ENCODE measurements around the gene NFKB2. TPM values are rescaled to one million over a fixed set of nuclear protein-coding genes. Genes with fewer than 3 reads are reported as not detected.
A peak's percentile ranks its signal among the peaks of the same experiment; 100 is the strongest.

NFKB2 gene
- 13.1 TPM for polyA plus RNA-seq (2012; ENCODE audit: insufficient read depth, insufficient read length, low read depth)

GRCh38 chr10:102395400-102396316 is at the start of gene NFKB2:
Gene NFKB2 (plus strand): TSS chr10:102395705. CDS start chr10:102395960, 255 bp downstream.
- peak; percentile 85 for DNase-seq
- peak within 1 kb of the TSS; percentile 68 for H3K4me3 ChIP-seq (ENCODE audit: low read depth, low read length)
- TF ChIP-seq CTCF (IDR thresholded peaks at IDR 0.05; ENCODE audit: low read depth, low read length) = no peak

GRCh38 chr10:102347236-102347828 is 48.2 kb upstream of the NFKB2 start:
- Histone ChIP-seq H3K9me3 (no peaks in the 10 kb centered on the region), H3K27me3 (no peaks in the 10 kb centered on the region), H3K4me1 (no peaks in the 10 kb centered on the region), H3K36me3 (peaks cover 22% of the 10 kb centered on the region), H3K4me3 (ENCODE audit: low read depth, low read length) (no peak overlapping the region)
- peak; percentile 69 for TF ChIP-seq CTCF (IDR thresholded peaks at IDR 0.05; ENCODE audit: low read depth, low read length)
- DNase-seq = peak; percentile 43

More at GRCh38 chr10:102395400-102396316, at the start of gene NFKB2:
- H3K27me3 ChIP-seq = no peaks in the 10 kb centered on the region
- H3K9me3 ChIP-seq = no peaks in the 10 kb centered on the region
- H3K4me1 ChIP-seq = no peaks in the 10 kb centered on the region
- H3K36me3 ChIP-seq = peaks cover 4% of the 10 kb centered on the region; the same call in 1 of the 2 replicates

- Histone ChIP-seq H3K36me3 (peaks cover 36% of the 10 kb centered on the region), H3K9me3 (no peaks in the 10 kb centered on the region), H3K4me1 (no peaks in the 10 kb centered on the region), H3K4me3 (ENCODE audit: low read depth, low read length) (no peak overlapping the region), H3K27me3 (no peaks in the 10 kb centered on the region)
- DNase-seq = peak; percentile 66
- peak; percentile 95 for TF ChIP-seq CTCF (IDR thresholded peaks at IDR 0.05; ENCODE audit: low read depth, low read length)
Measured at GRCh38 chr10:102352066-102352715, 43.3 kb upstream of the NFKB2 start.

- peaks cover 52% of the 10 kb centered on the region for H3K36me3 ChIP-seq
- no peaks in the 10 kb centered on the region for H3K9me3 ChIP-seq
- no peaks in the 10 kb centered on the region for H3K4me1 ChIP-seq
- no peaks in the 10 kb centered on the region for H3K27me3 ChIP-seq
- no peak overlapping the region for H3K4me3 ChIP-seq (ENCODE audit: low read depth, low read length)
- DNase-seq = no peak
- TF ChIP-seq CTCF (IDR thresholded peaks at IDR 0.05; ENCODE audit: low read depth, low read length) = no peak
Measured at GRCh38 chr10:102354451-102354850, 41.1 kb upstream of the NFKB2 start.

GRCh38 chr10:102358712-102359382 is 36.7 kb upstream of the NFKB2 start:
- no peak for TF ChIP-seq CTCF (IDR thresholded peaks at IDR 0.05; ENCODE audit: low read depth, low read length)
- Histone ChIP-seq H3K27me3 (no peaks in the 10 kb centered on the region), H3K9me3 (no peaks in the 10 kb centered on the region), H3K4me1 (no peaks in the 10 kb centered on the region), H3K36me3 (peaks cover 61% of the 10 kb centered on the region), H3K4me3 (ENCODE audit: low read depth, low read length) (no peak overlapping the region)
- no peak for DNase-seq
